SU-DHL-6 (cell line): ENCODE measurements around the gene UNC5C.

Experiments used
- EZH2phosphoT487 ChIP-seq: fragments of 200-600 bp; sonication (generic), shearing (Covaris generic); conservative IDR thresholded peaks from 2 replicates; pipeline ENCODE4 v1.6.1; 2018; ENCODE audit warnings: mild to moderate bottlenecking, antibody characterized with exemption, low read length, moderate library complexity, mixed read lengths
- TF ChIP-seq, protein P1 (sequence below): fragments of 200-600 bp; sonication (generic); IDR thresholded peaks from one replicate; pipeline ENCODE4 v1.5.1; 2017; ENCODE audit warnings: antibody characterized with exemption, mild to moderate bottlenecking, low read length, moderate library complexity; ENCODE audit not compliant: insufficient read depth, poor library complexity, severe bottlenecking

DNA sequence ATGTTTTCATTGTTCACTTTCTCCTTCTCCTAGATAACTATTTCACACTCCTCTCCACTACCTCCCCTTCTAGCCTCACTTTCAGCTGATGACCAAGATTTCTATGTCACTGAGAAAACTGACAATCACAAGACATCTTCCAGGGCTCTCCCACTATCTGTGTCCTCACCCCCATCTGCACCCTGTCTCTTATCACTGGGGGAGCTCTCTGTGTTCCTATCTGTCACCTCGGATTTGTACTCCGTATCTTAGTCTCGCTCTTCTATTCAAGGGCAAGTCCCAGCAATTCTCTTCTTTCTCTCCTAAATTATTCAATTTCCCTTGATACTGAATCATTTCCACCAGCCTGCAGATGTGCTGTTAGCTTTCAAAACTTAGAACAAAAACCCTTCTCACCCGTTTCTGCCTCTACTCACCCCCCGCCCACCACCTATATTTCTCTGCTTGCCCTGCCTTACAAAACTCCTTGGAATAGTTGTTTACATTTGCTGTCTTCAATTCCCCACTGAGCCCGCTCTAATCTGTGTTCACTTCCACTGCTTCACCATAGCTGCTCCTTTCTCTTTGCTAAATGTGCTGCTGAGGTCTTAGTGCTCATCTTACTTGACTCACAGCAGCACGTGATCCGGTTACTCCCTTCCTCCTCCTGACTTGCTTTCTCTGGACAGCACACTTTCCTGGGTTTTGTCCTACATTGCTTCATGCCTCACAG, 293.2 kb downstream of the UNC5C start:
- TF ChIP-seq, protein P1, sequence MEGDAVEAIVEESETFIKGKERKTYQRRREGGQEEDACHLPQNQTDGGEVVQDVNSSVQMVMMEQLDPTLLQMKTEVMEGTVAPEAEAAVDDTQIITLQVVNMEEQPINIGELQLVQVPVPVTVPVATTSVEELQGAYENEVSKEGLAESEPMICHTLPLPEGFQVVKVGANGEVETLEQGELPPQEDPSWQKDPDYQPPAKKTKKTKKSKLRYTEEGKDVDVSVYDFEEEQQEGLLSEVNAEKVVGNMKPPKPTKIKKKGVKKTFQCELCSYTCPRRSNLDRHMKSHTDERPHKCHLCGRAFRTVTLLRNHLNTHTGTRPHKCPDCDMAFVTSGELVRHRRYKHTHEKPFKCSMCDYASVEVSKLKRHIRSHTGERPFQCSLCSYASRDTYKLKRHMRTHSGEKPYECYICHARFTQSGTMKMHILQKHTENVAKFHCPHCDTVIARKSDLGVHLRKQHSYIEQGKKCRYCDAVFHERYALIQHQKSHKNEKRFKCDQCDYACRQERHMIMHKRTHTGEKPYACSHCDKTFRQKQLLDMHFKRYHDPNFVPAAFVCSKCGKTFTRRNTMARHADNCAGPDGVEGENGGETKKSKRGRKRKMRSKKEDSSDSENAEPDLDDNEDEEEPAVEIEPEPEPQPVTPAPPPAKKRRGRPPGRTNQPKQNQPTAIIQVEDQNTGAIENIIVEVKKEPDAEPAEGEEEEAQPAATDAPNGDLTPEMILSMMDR, result no peak
- TF ChIP-seq EZH2phosphoT487, result no peak
